GM21381 (cell line): ENCODE results near the gene CD84.
"Not testable (repeated sequence)": the region's sequence is repeated elsewhere in the genome, so short reads cannot be mapped to it uniquely, and the experiment has no call there.

ENCODE experiments used
- ATAC-seq: cut with Tn5 transposase; IDR thresholded peaks from one replicate; pipeline ENCODE4 v1.9.1; 2021; ENCODE audit warnings: mild to moderate bottlenecking, moderate library complexity; ENCODE audit not compliant: unreplicated experiment

CD84 gene

DNA sequence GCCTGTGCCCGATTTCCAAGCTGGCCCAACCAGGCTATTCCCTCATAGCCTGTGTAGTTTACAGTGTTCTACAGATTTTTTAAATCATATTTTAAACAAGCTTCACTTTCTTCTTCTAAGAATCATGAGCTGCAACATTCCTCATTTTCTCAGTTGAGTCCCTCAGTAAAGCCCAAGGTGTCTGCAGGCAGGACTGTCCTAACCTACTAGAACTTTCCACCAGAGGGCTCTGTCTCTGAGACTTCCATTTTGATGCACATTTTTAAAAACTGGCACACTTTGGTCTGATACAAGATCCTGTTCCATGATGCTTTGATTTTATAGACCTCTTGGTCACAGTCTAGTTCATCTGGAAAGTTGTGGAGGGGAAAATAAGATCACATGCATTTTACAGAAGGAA is 34.6 kb downstream of the CD84 start:
- no peak for ATAC-seq

DNA sequence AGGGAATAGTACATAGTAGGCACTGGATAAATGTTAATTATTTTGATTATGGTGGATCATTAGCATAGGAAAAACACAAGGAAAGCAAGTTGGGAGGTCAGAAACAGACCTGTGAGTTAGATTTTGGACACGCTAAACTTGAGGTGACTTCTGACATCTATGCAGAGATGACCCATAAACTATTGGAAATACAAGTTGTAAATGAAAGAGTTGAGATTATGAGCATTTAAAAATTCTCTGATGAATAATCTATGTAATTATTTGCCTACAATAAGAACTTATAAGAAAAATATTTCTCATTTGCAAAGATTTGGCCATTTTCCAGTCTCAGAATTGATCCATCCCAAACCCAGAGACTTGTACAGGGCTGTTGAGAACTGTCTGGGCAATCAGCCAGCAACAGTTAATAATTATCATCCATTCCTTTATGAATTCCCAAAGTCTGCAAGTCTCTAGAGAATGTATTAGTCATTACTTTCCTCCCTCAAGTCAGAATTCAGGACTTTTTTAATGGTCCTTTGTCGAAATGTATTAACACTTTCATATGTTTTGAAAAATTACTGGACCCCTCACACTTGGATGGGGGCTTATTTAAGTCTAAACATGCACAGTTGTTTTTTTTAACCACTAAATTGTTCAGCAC is 36.9 kb downstream of the CD84 start:
- ATAC-seq: no peak

DNA sequence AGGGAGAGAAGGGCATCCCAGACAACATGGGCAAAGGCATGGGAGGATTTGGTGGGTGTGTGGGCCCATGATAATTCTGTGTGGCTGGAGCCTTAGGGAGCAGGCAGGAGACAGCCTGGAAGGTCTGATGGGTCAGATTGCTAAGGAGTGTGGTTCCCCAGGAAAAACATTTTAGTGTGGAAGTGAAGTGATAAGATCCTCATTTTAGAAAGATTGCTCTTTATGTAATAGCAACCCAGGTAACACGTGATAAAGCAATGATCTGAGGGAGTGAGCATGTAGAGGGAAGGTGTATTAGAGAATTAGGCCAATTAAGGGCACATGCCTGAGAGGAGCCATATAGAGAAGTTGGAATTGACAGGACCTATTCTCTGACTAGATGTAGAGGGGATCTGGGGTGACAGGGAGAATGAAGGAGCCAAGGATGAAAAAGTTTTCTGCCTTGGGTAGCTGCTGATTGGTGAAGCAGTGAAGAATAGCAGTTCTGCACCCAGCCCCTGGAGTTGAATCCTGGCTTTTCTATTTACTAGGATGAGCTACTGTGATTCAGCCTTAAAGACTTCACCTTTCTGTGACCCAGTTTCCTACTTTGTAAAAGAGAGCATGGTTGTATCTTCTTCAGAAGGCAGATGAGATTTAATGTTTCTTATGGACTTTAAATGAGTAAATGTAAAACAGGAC is 37.5 kb downstream of the CD84 start:
- ATAC-seq: no peak

DNA sequence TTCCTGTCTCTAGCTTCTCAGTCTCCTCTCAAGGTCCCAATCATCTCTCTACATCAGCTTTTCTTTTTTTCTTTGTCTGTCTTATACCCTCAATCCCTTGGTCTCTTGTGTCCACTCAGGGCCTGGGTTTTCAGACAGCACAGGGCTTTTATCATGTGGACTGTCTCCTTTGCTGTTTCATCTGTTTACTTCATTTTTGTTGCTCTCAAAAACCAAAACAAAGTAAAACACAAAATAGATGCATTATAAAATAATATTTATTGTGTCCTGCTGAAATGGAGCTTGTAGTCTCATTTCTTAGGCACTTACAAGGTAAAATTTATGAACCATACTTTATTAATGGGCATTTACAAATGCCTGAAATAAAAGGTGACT is 38.5 kb downstream of the CD84 start:
- no peak for ATAC-seq

DNA sequence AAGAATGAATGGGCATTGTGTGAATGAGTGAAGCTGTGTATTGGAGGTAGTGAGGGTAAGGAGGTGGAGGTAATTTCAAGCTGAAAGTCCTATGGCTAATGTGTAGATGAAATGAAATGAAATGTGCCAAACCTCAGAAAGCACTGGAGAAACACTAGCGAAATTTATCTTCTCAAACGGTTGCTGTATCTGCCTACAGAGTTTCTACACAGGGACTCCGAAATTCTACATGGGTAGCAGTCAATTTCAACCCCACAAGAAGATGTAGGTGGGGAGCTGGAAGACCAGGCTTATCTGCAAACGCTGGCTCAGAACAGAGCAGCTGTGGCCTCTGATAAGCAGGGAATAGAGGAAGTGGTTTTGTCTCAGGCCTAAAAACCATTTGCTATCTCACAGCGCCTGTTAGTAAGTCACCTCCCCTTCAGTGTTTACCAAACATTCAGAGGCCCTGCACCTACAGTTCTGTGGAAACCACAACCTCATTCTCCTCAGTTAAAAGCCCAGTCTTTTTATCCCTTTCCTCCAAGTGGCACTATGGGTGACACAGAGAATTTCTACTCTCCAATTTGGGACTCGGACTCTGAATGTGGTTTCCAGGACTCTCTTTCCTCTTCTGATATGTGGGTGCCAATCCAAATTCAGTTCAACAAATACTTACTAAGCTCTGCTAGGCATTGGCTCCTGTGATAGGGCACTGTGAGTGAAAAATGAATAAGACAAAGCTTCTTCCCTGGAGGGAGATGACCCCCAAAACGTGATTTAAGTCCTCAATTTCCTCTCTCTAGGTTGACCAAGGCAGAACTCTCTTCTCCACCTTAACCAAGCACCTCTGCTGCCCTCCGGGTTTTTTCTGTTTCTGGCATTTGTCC is 39.1 kb downstream of the CD84 start:
- ATAC-seq: peak; percentile 88

DNA sequence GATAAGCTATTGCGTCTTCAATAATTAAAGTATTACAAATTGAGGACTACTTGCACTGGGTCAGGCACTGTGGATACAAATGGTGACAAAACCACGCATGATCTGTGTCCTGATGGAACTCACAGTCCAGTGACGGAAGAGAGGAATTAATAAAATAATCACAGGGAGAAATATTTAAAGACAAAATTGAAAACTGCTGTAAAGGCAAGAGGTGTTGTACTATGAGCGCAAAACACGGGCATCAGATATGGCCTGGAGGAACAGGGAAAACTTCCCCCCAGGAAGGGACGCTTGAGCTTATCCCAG is 39.7 kb downstream of the CD84 start:
- ATAC-seq: no peak

DNA sequence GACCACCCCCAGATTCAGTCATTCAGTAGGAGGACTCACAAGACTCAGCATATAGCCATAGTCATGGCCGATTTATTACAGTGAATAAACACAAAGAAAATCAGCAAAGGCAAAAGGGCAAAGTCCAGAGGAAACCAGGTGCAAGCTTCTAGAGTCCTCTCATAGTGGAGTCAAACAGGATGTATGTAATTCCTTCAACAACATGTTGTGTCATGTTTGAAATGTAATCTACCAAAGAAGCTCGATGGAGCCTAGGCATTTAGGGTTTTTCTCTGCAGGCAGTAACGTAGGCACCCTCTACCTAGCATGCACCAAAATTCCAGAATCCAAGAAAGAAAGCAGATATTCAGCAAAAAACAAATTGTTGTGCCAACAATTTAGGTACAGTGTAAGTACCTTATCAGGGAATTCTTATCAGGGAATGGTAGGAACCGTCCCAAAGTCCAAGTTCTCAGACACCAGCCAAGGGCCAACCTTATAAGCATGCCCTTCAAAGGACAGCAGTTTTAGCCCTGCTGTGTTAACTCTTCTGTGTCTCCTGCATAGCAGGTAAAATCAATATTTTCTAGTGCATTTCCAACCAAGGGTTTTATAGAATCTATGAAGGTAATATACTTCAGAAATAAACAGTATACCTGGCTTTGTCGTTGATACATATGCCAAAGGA is 40.2 kb downstream of the CD84 start:
- ATAC-seq: no peak

DNA sequence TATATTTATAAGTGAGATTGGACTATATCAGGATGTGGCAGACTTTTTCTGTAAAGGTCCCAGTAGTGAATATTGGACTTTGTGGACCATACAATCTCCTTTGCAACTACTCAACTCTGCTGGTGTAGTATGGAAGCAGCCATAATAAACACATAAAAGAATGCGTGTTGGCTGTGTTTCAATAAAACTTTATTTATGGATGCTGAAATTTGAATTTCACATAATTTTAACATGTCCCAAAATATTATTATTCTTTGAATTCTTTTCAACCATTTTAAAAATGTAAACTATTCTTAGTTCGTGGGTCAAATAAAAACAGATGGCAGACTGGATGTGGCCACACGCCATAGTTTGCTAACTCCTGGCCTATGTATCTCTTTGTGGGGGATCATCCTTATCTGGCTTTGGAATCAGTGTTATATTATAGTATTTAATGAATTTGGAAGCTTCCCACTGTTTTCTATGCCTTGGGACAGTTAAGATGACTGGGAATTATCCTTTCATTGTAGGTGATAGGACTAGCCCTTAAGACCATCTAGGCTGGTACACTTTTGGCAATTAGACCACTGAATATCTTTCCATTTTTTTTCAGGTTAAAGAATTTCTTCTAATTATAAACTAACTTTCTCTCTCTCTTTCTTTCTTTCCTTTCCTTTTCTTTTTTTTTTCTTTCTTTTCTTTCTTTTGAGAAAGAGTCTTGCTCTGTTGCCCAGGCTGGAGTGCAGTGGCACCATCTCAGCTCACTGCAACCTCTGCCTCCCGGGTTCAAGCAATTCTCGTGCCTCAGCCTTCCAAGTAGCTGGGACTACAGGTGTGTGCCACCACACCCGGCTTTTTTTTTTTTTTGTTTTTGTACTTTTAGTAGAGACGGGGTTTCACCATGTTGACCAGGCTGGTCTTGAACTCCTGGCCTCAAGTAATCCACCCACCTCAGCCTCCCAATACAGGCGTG is 41.3 kb downstream of the CD84 start:
- no peak for ATAC-seq

DNA sequence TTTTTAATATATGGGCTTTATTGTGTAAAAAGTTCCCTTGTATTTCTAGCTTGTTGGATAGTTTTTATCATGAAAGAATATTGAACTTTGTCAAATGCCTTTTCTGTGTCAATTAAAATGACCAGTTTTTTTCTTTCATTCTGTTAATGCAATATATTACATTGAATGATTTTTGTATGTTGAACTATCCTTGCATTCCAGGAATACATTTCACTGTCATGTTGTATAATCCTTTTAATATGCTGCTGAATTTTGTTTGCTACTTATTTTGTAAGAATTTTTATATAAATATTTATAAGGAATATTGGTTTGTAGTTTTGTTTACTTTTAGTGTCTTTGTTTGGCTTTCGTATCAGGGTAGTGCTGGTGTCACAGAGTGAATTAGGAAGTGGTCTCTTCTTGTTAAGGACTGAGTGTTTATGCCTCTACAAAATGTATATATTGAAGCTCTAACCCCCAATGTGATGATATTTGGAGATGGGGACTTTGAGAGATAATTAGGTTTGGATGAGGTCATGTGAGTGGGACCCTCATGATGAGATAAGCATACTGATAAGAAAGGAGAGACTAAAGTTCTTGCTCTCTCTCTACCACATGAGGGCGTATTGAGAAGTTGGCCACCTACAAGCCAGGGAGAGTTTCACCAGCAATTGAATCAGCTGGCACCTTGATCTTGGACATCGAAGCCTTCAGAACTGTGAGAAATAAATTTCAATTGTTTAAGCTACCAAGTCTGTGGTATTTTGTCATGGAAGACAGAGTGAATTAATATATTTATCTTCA is 44.3 kb downstream of the CD84 start:
- no peak for ATAC-seq

DNA sequence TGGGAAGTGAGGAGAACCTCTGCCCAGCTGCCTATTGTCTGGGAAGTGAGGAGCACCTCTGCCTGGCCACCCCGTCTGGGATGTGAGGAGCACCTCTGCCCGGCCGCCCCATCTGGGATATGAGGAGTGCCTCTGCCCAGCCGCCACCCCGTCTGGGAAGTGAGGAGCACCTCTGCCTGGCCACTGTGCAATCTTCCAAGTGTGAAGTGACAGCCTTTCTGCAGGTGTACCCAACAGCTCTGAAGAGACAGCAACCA is 46.8 kb downstream of the CD84 start:
- ATAC-seq: not testable (repeated sequence)

DNA sequence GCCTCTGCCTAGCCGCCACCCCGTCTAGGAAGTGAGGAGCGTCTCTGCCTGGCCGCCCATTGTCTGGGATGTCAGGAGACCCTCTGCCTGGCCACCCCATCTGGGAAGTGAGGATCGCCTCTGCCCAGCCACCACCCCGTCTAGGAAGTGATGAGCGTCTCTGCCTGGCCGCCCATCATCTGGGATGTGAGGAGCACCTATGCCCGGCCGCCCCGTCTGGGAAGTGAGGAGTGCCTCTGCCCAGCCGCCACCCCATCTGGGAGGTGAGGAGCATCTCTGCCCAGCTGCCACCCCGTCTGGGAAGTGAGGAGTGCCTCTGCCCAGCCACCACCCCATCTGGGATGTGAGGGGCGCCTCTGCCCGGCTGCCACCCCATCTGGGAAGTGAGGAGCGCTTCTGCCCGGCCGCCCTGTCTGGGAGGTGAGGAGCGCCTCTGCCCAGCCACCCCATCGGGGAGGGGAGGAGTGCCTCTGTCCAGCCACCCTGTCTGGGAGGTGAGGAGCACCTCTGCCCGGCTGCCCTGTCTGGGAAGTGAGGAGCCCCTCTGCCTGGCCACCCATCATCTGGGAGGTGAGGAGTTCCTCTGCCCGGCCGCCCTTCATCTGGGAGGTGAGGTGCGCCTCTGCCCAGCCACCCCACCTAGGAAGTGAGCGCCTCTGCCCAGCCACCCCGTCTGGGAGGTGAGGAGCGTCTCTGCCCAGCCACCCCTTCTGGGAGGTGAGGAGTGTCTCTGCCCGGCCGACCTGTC is 47.3 kb downstream of the CD84 start:
- not testable (repeated sequence) for ATAC-seq

DNA sequence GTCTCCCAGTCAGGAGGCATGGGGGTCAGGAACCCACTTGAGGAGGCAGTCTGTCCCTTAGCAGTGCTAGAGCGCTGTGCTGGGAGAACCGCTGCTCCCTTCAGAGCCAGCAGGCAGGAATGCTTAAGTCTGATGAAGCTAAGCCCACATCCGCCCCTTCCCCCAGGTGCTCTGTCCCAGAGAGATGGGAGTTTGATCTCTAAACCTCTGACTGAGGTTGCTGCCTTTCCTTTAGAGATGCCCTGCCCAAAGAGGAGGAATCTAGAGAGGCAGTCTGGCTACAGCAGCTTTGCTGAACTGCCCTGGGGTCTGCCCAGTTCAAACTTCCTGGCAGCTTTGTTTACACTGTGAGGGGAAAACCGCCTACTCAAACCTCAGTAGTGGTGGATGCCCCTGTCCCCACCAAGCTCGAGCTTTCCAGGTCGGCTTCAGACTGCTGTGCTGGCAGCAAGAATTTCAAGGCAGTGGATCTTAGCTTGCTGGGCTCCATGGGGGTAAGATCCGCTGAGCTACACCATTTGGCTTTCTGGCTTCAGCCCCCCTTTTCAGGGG is 49.8 kb downstream of the CD84 start:
- not testable (repeated sequence) for ATAC-seq

DNA sequence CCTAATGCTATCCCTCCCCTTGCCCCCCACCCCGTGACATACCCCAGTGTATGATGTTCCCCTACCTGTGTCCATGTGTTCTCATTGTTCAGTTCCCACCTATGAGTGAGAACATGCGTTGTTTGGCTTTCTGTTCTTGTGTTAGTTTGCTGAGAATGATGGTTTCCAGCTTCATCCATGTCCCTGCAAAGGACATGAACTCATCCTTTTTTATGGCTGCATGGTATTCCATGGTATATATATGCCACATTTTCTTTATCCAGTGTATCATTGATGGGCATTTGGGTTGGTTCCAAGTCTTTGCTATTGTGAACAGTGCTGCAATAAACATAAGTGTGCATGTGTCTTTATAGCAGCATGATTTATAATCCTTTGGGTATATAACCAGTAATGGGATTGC is 55.5 kb downstream of the CD84 start:
- ATAC-seq: not testable (repeated sequence)

DNA sequence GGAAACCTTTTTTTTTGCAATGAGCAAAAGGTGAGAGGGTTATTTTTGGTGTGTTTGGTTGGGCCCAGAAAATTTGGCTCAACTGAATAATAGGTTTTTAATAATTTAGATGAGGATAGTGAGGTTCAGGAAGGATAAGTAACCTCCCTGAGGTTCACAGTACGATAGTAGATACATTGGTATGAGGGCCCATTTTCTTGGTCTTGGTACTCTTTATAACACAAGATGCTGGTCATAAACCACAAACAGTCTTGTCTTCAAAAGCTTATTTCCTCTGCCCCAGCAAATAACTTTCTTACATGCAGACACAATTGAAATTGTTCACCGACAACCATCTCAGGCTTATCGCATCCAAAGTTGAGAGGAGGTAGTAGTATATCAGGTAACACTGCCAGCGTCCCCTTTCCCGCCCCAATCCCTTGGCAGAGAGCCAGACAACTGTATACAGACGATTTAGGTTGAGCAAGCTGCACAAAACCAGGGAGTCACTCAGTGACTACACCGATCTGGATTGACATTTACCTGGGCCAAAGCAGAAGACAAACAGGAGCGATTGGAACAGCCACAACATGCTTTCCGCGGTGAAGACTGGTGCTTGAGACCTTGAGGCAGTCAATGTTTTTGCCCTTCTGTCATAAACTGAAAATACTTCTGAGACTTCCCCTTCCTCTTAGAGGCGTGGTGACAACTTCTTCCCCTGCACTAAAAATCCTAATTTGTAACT is 56.5 kb downstream of the CD84 start, which contains the start of gene SLAMF6:
SLAMF6 (minus strand) TSS at position 634 of the 724 bp plus-strand sequence; CDS start at position 571, 63 bp downstream.
- ATAC-seq: no peak

DNA sequence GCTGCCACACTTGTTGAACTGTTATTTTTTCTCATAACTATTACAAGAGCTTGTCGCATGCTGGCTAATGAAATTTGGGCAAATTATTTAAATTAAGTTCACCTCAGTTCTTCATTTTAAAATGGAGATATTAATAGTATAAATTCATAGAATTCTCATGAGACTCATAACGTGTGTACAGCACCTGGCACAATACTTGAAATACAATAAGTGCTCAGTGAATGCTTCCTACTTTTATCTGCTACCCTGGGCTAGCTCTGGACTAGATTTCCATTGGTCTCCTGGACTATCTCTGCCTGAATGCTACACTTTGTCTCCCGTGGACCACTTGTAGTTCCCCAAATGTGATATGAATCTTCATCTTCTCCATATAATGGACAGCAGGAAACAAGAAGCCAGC is 57.2 kb downstream of the CD84 start:
- no peak for ATAC-seq

DNA sequence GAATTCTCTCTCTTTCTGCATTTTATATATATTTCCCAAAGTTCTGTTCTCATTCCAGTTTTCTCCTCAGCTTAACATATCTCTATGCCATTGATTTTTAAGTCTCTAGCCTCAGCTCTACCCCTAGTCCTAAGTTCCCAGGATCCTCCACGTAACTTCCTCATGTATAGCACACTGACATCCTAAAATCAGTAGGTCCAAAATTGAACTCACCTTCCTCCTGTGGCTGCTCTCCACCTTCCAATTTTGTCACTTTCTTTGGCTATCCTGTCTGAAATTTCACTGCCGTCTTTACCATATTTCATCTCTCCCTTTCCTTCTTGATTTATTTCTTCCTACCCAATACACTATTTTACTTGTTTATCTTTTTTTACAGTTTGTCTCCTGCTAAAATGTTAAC is 57.7 kb downstream of the CD84 start:
- no peak for ATAC-seq

DNA sequence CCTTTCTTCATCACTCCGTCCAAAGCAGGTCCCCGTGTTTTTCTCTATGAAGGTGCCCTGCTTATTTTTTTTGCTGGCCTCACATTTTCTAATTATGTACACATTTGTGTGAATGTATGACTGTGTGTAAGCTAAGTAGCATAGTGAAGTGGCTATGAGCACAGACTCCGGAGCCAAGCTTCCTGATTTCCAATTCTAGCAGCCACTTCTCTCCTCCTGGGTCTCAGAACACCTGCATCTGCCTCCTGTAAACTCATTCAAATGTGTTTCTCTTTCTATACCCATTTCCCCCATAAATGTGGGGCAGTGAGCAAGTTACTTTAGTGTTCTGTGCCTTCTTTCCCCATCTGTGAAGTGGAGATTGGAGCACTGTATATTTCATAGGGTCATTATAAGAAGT is 58.3 kb downstream of the CD84 start:
- ATAC-seq: no peak

DNA sequence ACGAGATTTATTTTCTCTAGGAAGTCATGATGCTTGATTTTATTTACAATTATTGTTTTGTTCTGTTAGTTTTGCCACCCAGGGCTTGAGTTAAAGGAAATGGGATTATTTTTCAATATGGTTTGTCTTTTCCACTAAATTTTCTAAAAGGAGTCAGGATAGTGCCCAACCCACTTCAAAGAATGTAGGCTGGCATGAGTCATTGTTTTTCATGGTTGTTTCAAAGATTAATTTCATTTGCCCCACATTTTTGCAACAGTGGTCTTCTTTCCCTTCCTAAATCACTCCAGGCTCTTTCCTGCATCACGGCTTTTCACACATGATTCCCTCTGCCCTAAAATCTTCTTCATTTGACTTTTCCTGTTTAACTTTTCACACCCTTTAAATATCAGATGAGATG is 58.7 kb downstream of the CD84 start:
- no peak for ATAC-seq
